Neural cell (in vitro differentiated cells): ENCODE data around the gene MSI2. TPM values are rescaled to one million over a fixed set of nuclear protein-coding genes. Genes with fewer than 3 reads are reported as not detected.

Experiments used
- H2AFZ ChIP-seq: fragments of 200-600, 300-800 bp; sonication (generic), shearing (Covaris generic); 2 replicates; pipeline ENCODE4 v1.6.0; 2014; ENCODE audit warnings: low read depth, mild to moderate bottlenecking, antibody characterized with exemption, low read length, moderate library complexity
- H3F3A ChIP-seq: fragments of 200-600 bp; shearing (Covaris generic); 2 replicates; pipeline ENCODE4 v1.6.1; 2016; ENCODE audit warnings: mild to moderate bottlenecking, moderate library complexity, mixed read lengths, antibody characterized with exemption, low read length; ENCODE audit not compliant: insufficient read depth, poor library complexity, severe bottlenecking
- H3K27ac ChIP-seq: fragments of 200-600, 300-800 bp; sonication (generic), shearing (Covaris generic); 2 replicates; pipeline ENCODE4 v1.5.1; 2014; ENCODE audit warnings: mild to moderate bottlenecking, low read length, moderate library complexity
- H3K27me3 ChIP-seq: fragments of 300-800, 200-600 bp; sonication (generic), shearing (Covaris generic); 2 replicates; pipeline ENCODE4 v1.6.0; 2014; ENCODE audit warnings: mild to moderate bottlenecking, low read depth, low read length, moderate library complexity; ENCODE audit not compliant: insufficient read depth
- H3K36me3 ChIP-seq: fragments of 300-800, 200-600 bp; sonication (generic), shearing (Covaris generic); 2 replicates; pipeline ENCODE4 v1.5.1; 2014; ENCODE audit warnings: mild to moderate bottlenecking, antibody characterized with exemption, low read length, moderate library complexity; ENCODE audit not compliant: insufficient read depth
- H3K4me2 ChIP-seq: fragments of 300-800, 200-600 bp; sonication (generic), shearing (Covaris generic); 2 replicates; pipeline ENCODE4 v1.6.0; 2014; ENCODE audit warnings: mild to moderate bottlenecking, low read length
- H3K4me3 ChIP-seq: fragments of 300-800, 200-600 bp; sonication (generic), shearing (Covaris generic); 2 replicates; pipeline ENCODE4 v1.5.1; 2014; ENCODE audit warnings: mild to moderate bottlenecking, low read length, moderate library complexity
- H3K79me2 ChIP-seq: fragments of 200-600 bp; shearing (Covaris generic); replicated peaks from 2 replicates; pipeline ENCODE4 v1.6.0; 2014; ENCODE audit warnings: mild to moderate bottlenecking, low read length, moderate library complexity; ENCODE audit not compliant: insufficient read depth
- H3K9ac ChIP-seq: fragments of 300-800, 200-600 bp; sonication (generic), shearing (Covaris generic); 2 replicates; pipeline ENCODE4 v1.6.1; 2016; ENCODE audit warnings: mild to moderate bottlenecking, low read length, mixed read lengths
- H3K9me2 ChIP-seq: fragments of 200-600 bp; shearing (Covaris generic); 2 replicates; pipeline ENCODE4 v1.6.1; 2016; ENCODE audit warnings: mild to moderate bottlenecking, low read length, mixed read lengths; ENCODE audit not compliant: insufficient read depth
- H3K9me3 ChIP-seq: fragments of 200-600, 300-800 bp; sonication (generic), shearing (Covaris generic); 2 replicates; pipeline ENCODE4 v1.6.1; 2016; ENCODE audit warnings: mild to moderate bottlenecking, mixed run types, low read length, moderate library complexity, mixed read lengths
- H4K20me1 ChIP-seq: fragments of 200-600 bp; shearing (Covaris generic); 2 replicates; pipeline ENCODE4 v1.6.1; 2016; ENCODE audit warnings: mild to moderate bottlenecking, mixed run types; ENCODE audit not compliant: insufficient read depth
- CTCF ChIP-seq: fragments of 450-650 bp; IDR thresholded peaks from 2 replicates; pipeline ENCODE4 v1.5.1; 2014; ENCODE audit warnings: antibody characterized with exemption, mild to moderate bottlenecking, moderate library complexity; ENCODE audit not compliant: poor library complexity, severe bottlenecking
- EP300 ChIP-seq: fragments of 450-650 bp; conservative IDR thresholded peaks from 2 replicates; pipeline ENCODE4 v1.6.1; 2014; ENCODE audit warnings: antibody characterized with exemption, mild to moderate bottlenecking, moderate library complexity; ENCODE audit not compliant: poor library complexity, severe bottlenecking
- EZH2 ChIP-seq: fragments of 200-600, 300-800 bp; shearing (Covaris generic), sonication (generic); IDR thresholded peaks from 2 replicates; pipeline ENCODE4 v1.6.1; 2014; ENCODE audit warnings: antibody characterized with exemption, low read length, borderline replicate concordance, mild to moderate bottlenecking; ENCODE audit not compliant: insufficient read depth, poor library complexity, severe bottlenecking
- MXI1 ChIP-seq: fragments of 450-650 bp; conservative IDR thresholded peaks from 2 replicates; pipeline ENCODE4 v1.6.1; 2014; ENCODE audit warnings: antibody characterized with exemption, mild to moderate bottlenecking; ENCODE audit not compliant: poor library complexity, severe bottlenecking
- POLR2AphosphoS5 ChIP-seq: IDR thresholded peaks from 2 replicates; pipeline ENCODE4 v1.6.1; 2012
- RAD21 ChIP-seq: fragments of 450-650 bp; conservative IDR thresholded peaks from 2 replicates; pipeline ENCODE4 v1.6.1; 2014; ENCODE audit warnings: antibody characterized with exemption, mild to moderate bottlenecking, moderate library complexity
- REST ChIP-seq: IDR thresholded peaks from 2 replicates; pipeline ENCODE4 v1.6.1; 2012; ENCODE audit warnings: borderline replicate concordance
- SMC3 ChIP-seq: fragments of 450-650 bp; conservative IDR thresholded peaks from 2 replicates; pipeline ENCODE4 v1.6.1; 2014; ENCODE audit warnings: antibody characterized with exemption, mild to moderate bottlenecking, moderate library complexity; ENCODE audit not compliant: poor library complexity
- TAF1 ChIP-seq: IDR thresholded peaks from 2 replicates; pipeline ENCODE4 v1.6.1; 2012; ENCODE audit warnings: low read depth
- polyA plus RNA-seq: library from polyadenylated mRNA; depleted of rRNA; stranded (reverse); fragments of >200 nt; gene quantifications from 2 replicates; pipeline ENCODE4 v1.2.3, GENCODE V29; 2014

Gene MSI2
- polyA plus RNA-seq, 1 donor from 2014 or later, result 61.4 TPM

- H3K4me2 ChIP-seq, result no peak overlapping the region
- no peaks in the 10 kb centered on the region for H3K9me3 ChIP-seq
- no peaks in the 10 kb centered on the region for H3F3A ChIP-seq
- H2AFZ ChIP-seq, result no peak overlapping the region
- H3K9ac ChIP-seq, result no peak overlapping the region
- H3K9me2 ChIP-seq, result no peaks in the 10 kb centered on the region
- H4K20me1 ChIP-seq, result no peaks in the 10 kb centered on the region
- H3K79me2 ChIP-seq, result no peaks in the 10 kb centered on the region
- no peak overlapping the region for H3K4me3 ChIP-seq
- no peaks in the 10 kb centered on the region for H3K36me3 ChIP-seq
- no peak overlapping the region for H3K27ac ChIP-seq
- no peaks in the 10 kb centered on the region for H3K27me3 ChIP-seq
- TF ChIP-seq MXI1 (no peak), REST (no peak), TAF1 (no peak), SMC3 (no peak), POLR2AphosphoS5 (no peak), RAD21 (no peak)
Observed at GRCh38 chr17:57648720-57649119, 392.4 kb downstream of the MSI2 start.

- no peak overlapping the region for H3K4me3 ChIP-seq
- no peaks in the 10 kb centered on the region for H3K27me3 ChIP-seq
- TF ChIP-seq CTCF (no peak), SMC3 (no peak), MXI1 (no peak), REST (no peak), TAF1 (no peak), RAD21 (no peak), EZH2 (no peak), EP300 (no peak), POLR2AphosphoS5 (no peak)
- no peaks in the 10 kb centered on the region for H4K20me1 ChIP-seq
- H3K36me3 ChIP-seq, result no peaks in the 10 kb centered on the region
- no peak overlapping the region for H3K27ac ChIP-seq
- H3K9me3 ChIP-seq, result no peaks in the 10 kb centered on the region
- H3K9me2 ChIP-seq, result no peaks in the 10 kb centered on the region
- no peak overlapping the region for H2AFZ ChIP-seq
- H3F3A ChIP-seq, result no peaks in the 10 kb centered on the region
- no peak overlapping the region for H3K4me2 ChIP-seq
- no peak overlapping the region for H3K9ac ChIP-seq
- no peaks in the 10 kb centered on the region for H3K79me2 ChIP-seq
Observed at GRCh38 chr17:57649191-57649590, 392.9 kb downstream of the MSI2 start.
